Tibial nerve (tissue), 4 donors: ENCODE data around the gene GID4.

Experiments
- CTCF ChIP-seq, 5 experiments: fragments of 200-600 bp in 3 of 5; fragments of 450-650 bp in 2 of 5; sonication (generic) in 3 of 5; IDR thresholded peaks; one replicate each; pipeline ENCODE4 v1.5.1; 2016 to 2019; ENCODE audit warnings: antibody characterized with exemption in 5 of 5, mild to moderate bottlenecking in 3 of 5, moderate library complexity in 2 of 5
- EP300 ChIP-seq, 2 donors: sonication (generic); formaldehyde crosslinking; IDR thresholded peaks; one replicate each; pipeline ENCODE4 v1.6.1; 2017; ENCODE audit warnings: antibody characterized with exemption in 2 of 2, mild to moderate bottlenecking in 1 of 2
- POLR2A ChIP-seq, 2 donors: fragments of 450-650 bp; IDR thresholded peaks; one replicate each; pipeline ENCODE4 v1.6.1; 2017; ENCODE audit warnings: antibody characterized with exemption in 2 of 2, mild to moderate bottlenecking in 2 of 2, moderate library complexity in 2 of 2

GRCh38 chr17:18044609-18045008 lies 5.4 kb downstream of the GID4 start:
- TF ChIP-seq CTCF (IDR thresholded peaks at IDR 0.05) (no peak), POLR2A (IDR thresholded peaks at IDR 0.05) (no peak), EP300 (IDR thresholded peaks at IDR 0.05) (no peak)
